ENCODE results near the gene NECTIN1.

NECTIN1 gene

DNA sequence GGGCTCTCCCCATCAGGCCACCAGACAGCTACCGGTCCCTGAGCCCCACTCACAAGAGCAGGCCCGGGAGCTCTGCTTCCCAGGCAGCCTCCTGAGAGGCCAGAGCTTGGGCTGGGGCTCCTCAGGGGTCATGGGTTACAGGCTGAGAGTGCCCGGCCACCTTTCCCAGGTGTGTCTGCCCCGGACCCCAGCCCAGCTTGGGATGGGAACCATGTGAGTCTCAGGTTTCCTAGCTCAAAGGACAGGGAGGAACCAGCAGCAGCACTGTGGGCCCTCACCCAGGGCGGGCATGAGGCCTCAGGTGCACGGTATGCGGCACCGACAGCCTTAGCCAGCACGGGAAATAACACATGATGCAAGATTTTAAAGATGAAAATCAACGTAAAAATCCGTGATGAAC, 90.1 kb downstream of the NECTIN1 start:
- no peak overlapping the region for H3K4me3 ChIP-seq (replicated peaks; ENCODE audit: low read depth, low read length)
- DNase-seq (ENCODE audit: low read depth), result no peak
- TF ChIP-seq, protein P1, sequence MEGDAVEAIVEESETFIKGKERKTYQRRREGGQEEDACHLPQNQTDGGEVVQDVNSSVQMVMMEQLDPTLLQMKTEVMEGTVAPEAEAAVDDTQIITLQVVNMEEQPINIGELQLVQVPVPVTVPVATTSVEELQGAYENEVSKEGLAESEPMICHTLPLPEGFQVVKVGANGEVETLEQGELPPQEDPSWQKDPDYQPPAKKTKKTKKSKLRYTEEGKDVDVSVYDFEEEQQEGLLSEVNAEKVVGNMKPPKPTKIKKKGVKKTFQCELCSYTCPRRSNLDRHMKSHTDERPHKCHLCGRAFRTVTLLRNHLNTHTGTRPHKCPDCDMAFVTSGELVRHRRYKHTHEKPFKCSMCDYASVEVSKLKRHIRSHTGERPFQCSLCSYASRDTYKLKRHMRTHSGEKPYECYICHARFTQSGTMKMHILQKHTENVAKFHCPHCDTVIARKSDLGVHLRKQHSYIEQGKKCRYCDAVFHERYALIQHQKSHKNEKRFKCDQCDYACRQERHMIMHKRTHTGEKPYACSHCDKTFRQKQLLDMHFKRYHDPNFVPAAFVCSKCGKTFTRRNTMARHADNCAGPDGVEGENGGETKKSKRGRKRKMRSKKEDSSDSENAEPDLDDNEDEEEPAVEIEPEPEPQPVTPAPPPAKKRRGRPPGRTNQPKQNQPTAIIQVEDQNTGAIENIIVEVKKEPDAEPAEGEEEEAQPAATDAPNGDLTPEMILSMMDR (IDR thresholded peaks at IDR 0.05; ENCODE audit: low read length, missing control alignments), result no peak

DNA sequence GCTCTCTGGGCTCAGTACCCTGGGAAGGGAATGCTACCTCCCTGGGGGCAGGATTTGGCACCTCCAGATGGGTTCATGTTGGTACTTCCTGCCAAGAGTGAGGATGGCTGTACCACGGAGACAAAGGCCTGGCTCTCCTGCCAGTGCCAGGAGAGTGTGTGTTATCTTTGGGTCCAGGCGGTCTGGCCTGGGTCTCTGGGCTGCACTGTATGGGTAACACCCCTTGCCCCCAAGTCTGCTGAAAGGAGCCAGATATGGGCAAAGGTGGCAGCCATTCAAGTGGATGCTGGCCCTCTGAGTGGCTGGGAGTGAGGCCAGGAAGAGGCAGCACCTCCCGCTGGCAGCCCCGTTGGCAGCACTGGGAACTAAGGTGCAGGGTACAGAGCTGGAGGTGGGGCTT, 91.5 kb downstream of the NECTIN1 start:
- DNase-seq (ENCODE audit: low read depth), result no peak
- no peak overlapping the region for H3K4me3 ChIP-seq (replicated peaks; ENCODE audit: low read depth, low read length)
- TF ChIP-seq, protein P1 (IDR thresholded peaks at IDR 0.05; ENCODE audit: low read length, missing control alignments), result no peak

DNA sequence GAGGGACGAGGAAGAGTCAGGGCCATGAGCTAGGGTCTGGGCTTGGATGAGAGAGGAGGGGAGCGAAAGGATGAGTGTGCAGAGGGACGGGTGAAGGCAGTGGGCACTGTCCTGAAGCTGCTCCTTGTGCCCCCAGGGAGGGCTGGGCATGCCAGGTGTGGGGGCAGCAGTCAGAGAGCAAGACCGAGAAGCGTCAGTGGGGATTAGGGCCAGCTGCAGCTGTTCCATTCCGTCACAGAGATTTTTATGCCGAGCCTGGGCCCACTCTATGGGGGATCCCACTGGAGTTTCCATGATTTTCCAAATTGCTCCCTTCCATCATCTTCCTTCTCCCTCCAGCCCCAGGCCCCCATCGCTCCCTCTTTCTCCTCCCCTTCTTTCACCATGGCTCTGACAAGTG, 93.2 kb downstream of the NECTIN1 start:
- DNase-seq (ENCODE audit: low read depth), result no peak
- no peak overlapping the region for H3K4me3 ChIP-seq (replicated peaks; ENCODE audit: low read depth, low read length)
- TF ChIP-seq, protein P1 (IDR thresholded peaks at IDR 0.05; ENCODE audit: low read length, missing control alignments), result no peak

DNA sequence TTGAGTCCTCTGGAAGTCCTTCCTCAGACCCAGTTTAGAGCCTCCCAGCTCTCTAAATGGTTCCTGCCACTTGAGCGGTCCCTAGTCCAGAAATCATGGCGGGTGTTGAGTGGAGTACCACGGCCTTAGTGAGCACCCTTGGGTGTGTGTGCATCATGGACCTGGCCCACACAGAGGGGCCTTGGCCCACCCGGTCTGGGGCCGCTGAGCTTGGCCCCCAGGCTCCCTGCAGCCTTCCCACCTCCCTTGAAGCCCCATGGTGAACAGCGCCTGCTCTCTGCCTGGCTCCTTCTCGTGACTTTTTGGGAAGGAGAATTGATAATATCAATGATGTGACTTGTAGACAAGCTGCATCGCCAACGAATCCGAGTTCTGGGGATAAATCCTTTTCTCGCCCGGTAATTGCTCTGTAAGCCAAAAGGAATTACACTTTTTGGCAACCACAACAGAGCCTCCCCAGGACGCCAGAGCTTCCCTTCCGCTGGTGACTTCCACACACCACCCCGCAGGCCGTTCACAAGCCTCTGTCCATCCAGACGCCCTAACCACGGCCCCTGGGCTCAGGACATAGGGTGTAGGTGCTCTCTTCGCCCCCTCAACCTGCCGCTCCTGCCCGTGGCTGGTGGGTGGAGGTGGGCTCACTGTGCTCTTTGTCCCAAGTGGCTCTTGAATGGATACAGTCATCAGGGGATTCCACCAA, 93.8 kb downstream of the NECTIN1 start:
- TF ChIP-seq, protein P1 (IDR thresholded peaks at IDR 0.05; ENCODE audit: low read length, missing control alignments), result no peak
- no peak for DNase-seq (ENCODE audit: low read depth)
- no peak overlapping the region for H3K4me3 ChIP-seq (replicated peaks; ENCODE audit: low read depth, low read length)

DNA sequence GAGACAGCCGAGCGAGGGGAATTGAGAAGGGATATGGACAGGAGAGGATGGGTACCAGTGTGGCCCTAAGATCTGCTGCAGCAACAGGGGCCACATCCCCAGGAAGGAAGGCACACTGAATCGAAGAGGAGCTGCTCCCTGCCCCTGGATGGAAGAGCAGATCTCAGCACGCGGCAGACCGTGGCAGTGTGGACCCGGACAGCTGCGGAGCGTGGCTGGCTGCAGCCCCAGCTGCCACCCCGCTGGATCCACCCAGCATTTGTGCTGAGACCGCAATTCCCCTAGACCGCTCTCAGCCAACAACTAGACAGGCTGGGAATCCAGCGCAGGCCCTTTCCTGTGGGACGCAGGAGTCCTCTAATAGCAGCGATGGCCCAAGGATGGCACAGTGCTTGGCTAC, 94.7 kb downstream of the NECTIN1 start:
- TF ChIP-seq, protein P1 (IDR thresholded peaks at IDR 0.05; ENCODE audit: low read length, missing control alignments), result no peak
- H3K4me3 ChIP-seq (replicated peaks; ENCODE audit: low read depth, low read length), result no peak overlapping the region
- DNase-seq (ENCODE audit: low read depth), result no peak

DNA sequence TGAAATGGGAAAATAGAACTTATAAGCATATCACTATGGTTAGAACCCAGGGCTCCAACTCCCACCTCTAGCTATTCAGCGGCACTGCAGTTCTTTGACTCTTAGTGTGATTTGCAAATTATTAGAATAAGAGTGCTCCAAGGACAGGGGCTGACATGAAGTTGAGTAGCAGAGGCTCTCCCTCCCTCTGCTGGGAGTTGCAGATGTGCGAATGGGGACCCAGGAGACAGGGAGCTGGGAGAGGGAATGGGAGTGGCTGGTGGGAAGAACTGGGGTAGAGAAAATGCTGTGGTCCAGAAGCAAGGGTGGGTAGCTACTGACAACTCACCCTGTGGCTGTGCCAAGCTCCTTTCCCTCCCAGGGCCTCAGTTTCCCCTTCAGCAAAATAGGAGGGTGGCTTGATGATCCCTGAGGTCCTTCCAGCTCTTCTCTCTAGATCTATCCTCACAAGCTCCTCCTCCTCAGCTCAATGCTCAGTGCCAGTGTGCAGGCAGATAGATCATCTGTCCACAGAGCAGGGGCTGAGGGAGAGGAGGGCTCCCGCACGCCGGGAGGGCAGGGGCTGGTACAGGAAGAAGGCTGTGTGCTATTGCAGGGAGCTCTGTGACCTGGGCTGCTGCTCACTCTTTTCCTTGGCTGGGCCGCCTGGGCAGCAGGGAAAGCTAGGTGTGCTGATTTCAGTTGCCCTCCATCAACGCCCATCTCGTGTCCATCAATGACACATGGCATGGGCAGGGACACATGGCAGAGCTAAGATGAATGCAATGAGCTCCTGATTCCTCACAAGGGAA, 99.0 kb downstream of the NECTIN1 start:
- no peak overlapping the region for H3K4me3 ChIP-seq (replicated peaks; ENCODE audit: low read depth, low read length)
- no peak for DNase-seq (ENCODE audit: low read depth)
- TF ChIP-seq, protein P1 (IDR thresholded peaks at IDR 0.05; ENCODE audit: low read length, missing control alignments), result no peak
